ENCODE measurements around the gene MED26. TPM values are rescaled to one million over a fixed set of nuclear protein-coding genes. Genes with fewer than 3 reads are reported as not detected.
"Not testable (repeated sequence)": the region's sequence is repeated elsewhere in the genome, so short reads cannot be mapped to it uniquely, and the experiment has no call there.

MED26 gene
- total RNA-seq, 1 donor from 2014 or later, result 11.2 TPM

DNA sequence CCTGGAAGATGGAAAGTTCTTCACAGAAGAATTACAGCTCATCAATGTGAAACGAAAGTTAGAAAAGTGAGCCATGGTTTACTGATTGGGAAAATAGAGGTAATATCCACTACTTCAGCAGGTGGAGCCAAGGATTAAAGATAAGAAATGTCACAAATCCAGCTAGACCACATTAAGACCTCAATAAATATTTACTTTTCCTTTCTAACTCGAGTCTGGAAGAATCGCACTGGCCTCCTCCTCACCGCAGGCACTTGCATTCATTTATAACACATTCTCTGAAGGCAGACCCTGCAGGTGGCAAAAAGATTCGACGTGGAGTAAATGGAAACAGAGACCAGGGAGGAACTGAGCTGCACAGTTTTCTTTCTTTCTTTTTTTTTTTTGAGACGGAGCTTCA lies 63.2 kb downstream of the MED26 start:
- Mint-ChIP-seq H3K4me3 (ENCODE audit: low read depth) (peak overlapping the region; percentile 57), H3K36me3 (ENCODE audit: insufficient read depth) (peaks cover 33% of the 10 kb centered on the region), H3K9me3 (ENCODE audit: low read depth) (peaks cover 5% of the 10 kb centered on the region), H3K27ac (peak overlapping the region; percentile 97), H3K4me1 (ENCODE audit: low read depth) (peaks cover 15% of the 10 kb centered on the region), H3K27me3 (no peaks in the 10 kb centered on the region)
- no peak for TF ChIP-seq CTCF (IDR thresholded peaks at IDR 0.05; ENCODE audit: unreplicated experiment)
- no peak for DNase-seq (ENCODE audit: low spot score, unreplicated experiment)

DNA sequence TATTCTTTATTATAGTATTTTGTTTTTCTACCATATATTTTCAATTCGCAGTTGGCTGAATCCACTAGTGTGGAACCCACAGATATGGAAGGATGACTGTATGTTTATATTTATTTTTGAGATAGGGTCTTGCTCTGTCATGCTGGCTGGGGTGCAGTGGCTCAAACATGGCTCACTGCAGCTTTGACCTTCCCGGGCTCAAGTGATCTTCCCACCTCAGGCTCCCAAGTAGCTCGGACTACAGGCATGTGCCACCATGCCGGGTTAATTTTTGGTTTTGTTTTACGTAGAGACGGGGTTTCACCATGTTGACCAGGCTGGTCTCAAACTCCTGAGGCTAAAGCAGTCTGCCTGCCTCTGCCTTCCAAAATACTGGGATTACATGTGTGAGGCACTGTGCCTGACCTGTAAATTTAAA lies 65.4 kb downstream of the MED26 start:
- TF ChIP-seq CTCF (IDR thresholded peaks at IDR 0.05; ENCODE audit: unreplicated experiment), result no peak
- no peak overlapping the region for H3K4me3 Mint-ChIP-seq (ENCODE audit: low read depth)
- no peak overlapping the region for H3K27ac Mint-ChIP-seq
- peaks cover 5% of the 10 kb centered on the region for H3K9me3 Mint-ChIP-seq (ENCODE audit: low read depth)
- no peak for DNase-seq (ENCODE audit: low spot score, unreplicated experiment)
- H3K4me1 Mint-ChIP-seq (ENCODE audit: low read depth), result peaks cover 15% of the 10 kb centered on the region
- H3K36me3 Mint-ChIP-seq (ENCODE audit: insufficient read depth), result peaks cover 32% of the 10 kb centered on the region
- no peaks in the 10 kb centered on the region for H3K27me3 Mint-ChIP-seq

GRCh38 chr19:16561382-16561781 lies 66.6 kb downstream of the MED26 start:
- H3K27ac Mint-ChIP-seq, result peak overlapping the region; percentile 59
- H3K36me3 Mint-ChIP-seq (ENCODE audit: insufficient read depth), result peaks cover 26% of the 10 kb centered on the region

GRCh38 chr19:16559780-16560276 lies 68.2 kb downstream of the MED26 start:
- H3K36me3 Mint-ChIP-seq (ENCODE audit: insufficient read depth), result peaks cover 22% of the 10 kb centered on the region
- no peak for TF ChIP-seq CTCF (IDR thresholded peaks at IDR 0.05; ENCODE audit: unreplicated experiment)
- no peak for DNase-seq (ENCODE audit: low spot score, unreplicated experiment)
- no peak overlapping the region for H3K4me3 Mint-ChIP-seq (ENCODE audit: low read depth)
- no peaks in the 10 kb centered on the region for H3K9me3 Mint-ChIP-seq (ENCODE audit: low read depth)
- H3K27me3 Mint-ChIP-seq, result no peaks in the 10 kb centered on the region
- peaks cover 11% of the 10 kb centered on the region for H3K4me1 Mint-ChIP-seq (ENCODE audit: low read depth)
- H3K27ac Mint-ChIP-seq, result no peak overlapping the region

More at GRCh38 chr19:16561382-16561781, 66.6 kb downstream of the MED26 start:
- TF ChIP-seq CTCF (IDR thresholded peaks at IDR 0.05; ENCODE audit: unreplicated experiment), result no peak
- DNase-seq (ENCODE audit: low spot score, unreplicated experiment), result no peak
- Mint-ChIP-seq H3K4me1 (ENCODE audit: low read depth) (peaks cover 15% of the 10 kb centered on the region), H3K4me3 (ENCODE audit: low read depth) (no peak overlapping the region), H3K27me3 (no peaks in the 10 kb centered on the region), H3K9me3 (ENCODE audit: low read depth) (peaks cover 2% of the 10 kb centered on the region)

DNA sequence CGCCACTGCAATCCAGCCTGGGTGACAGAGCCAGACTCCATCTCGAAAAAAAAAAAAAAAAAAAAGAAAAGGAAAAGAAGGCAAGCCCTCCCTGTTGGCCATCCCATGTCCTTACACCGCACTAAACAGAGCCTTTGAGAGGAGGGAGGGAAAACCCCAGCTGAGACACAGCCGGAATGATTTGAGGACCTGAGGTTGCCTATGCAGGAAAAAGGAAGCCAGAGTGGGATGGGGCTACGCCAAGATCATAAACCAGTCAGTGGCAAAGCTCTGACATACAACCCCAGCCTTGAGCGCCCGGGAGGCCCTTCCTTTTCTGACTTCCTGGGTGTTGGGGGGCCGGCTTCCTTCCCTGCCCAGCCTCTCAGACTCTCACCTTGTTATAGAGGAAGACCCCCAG lies 73.2 kb downstream of the MED26 start:
- H3K36me3 Mint-ChIP-seq (ENCODE audit: insufficient read depth), result peaks cover 14% of the 10 kb centered on the region
- TF ChIP-seq CTCF (IDR thresholded peaks at IDR 0.05; ENCODE audit: unreplicated experiment), result no peak

DNA sequence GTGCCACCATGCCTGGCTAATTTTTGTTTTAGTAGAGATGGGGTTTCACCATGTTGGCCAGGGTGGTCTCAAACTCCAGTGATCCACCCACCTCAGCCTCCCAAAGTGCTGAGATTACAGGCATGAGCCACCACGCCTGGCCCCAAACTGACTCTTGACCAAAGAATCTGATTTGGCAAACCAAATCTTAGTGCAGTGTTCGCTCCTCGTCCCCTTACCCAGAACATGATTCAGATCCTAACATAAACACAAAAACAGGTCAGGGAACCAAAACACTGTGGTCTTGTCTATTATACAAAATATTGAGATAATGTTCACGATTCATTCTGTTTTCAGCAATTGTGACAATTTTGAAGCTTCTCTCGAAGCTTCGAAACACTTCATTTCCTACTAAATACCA lies 76.1 kb downstream of the MED26 start:
- H3K9me3 Mint-ChIP-seq (ENCODE audit: low read depth); DNase-seq (ENCODE audit: low spot score, unreplicated experiment); H3K4me3 Mint-ChIP-seq (ENCODE audit: low read depth); H3K27me3 Mint-ChIP-seq; H3K27ac Mint-ChIP-seq; H3K4me1 Mint-ChIP-seq (ENCODE audit: low read depth): not testable (repeated sequence)
- peaks cover 10% of the 10 kb centered on the region for H3K36me3 Mint-ChIP-seq (ENCODE audit: insufficient read depth)

More for the DNA sequence above, 73.2 kb downstream of the MED26 start:
- no peak overlapping the region for H3K4me3 Mint-ChIP-seq (ENCODE audit: low read depth)
- DNase-seq (ENCODE audit: low spot score, unreplicated experiment), result no peak
- H3K27me3 Mint-ChIP-seq, result no peaks in the 10 kb centered on the region
- no peaks in the 10 kb centered on the region for H3K9me3 Mint-ChIP-seq (ENCODE audit: low read depth)
- peak overlapping the region; percentile 64 for H3K27ac Mint-ChIP-seq
- H3K4me1 Mint-ChIP-seq (ENCODE audit: low read depth), result no peaks in the 10 kb centered on the region

All from progenitor cell of endocrine pancreas (in vitro differentiated cells).